Liver (tissue), 9 donors: ENCODE data around the gene EARS2. TPM values are rescaled to one million over a fixed set of nuclear protein-coding genes. Genes with fewer than 3 reads are reported as not detected.

Source experiments
- DNase-seq: peaks from one replicate; pipeline ENCODE4 v3.0.0-alpha.2; 2017; ENCODE audit warnings: low spot score
- H3K27ac ChIP-seq, 2 donors: one replicate each; pipeline ENCODE4 v1.7.0; 2013; ENCODE audit warnings: inconsistent platforms in 2 of 2, low read length in 2 of 2, control low read depth in 1 of 2, low read depth in 1 of 2, mild to moderate bottlenecking in 1 of 2
- H3K27me3 ChIP-seq, 4 donors: one replicate each; pipeline versions ENCODE4 v1.6.1 to v1.7.0; 2013; ENCODE audit warnings: low read length in 3 of 4, inconsistent platforms in 1 of 4, mild to moderate bottlenecking in 1 of 4, moderate library complexity in 1 of 4; ENCODE audit not compliant: control insufficient read depth in 4 of 4, insufficient read depth in 4 of 4
- H3K36me3 ChIP-seq, 4 donors: one replicate each; pipeline versions ENCODE4 v1.6.1 to v1.7.0; 2013; ENCODE audit warnings: low read length in 3 of 4, mild to moderate bottlenecking in 3 of 4, low read depth in 1 of 4, moderate library complexity in 1 of 4; ENCODE audit not compliant: control insufficient read depth in 4 of 4, insufficient read depth in 3 of 4
- H3K4me1 ChIP-seq, 4 donors: one replicate each; pipeline versions ENCODE4 v1.6.1 to v1.7.0; 2013; ENCODE audit warnings: low read length in 3 of 4, mild to moderate bottlenecking in 3 of 4, moderate library complexity in 1 of 4; ENCODE audit not compliant: control insufficient read depth in 4 of 4, insufficient read depth in 4 of 4
- H3K4me3 ChIP-seq, 3 donors: one replicate each; pipeline versions ENCODE4 v1.6.1 to v1.7.0; 2013; ENCODE audit warnings: low read length in 3 of 3, control low read depth in 1 of 3, low read depth in 1 of 3, mild to moderate bottlenecking in 1 of 3
- H3K9ac ChIP-seq, 2 donors: one replicate each; pipeline ENCODE4 v1.7.0; 2013; ENCODE audit warnings: low read length in 2 of 2, mild to moderate bottlenecking in 2 of 2, moderate library complexity in 2 of 2, control low read depth in 1 of 2, low read depth in 1 of 2
- H3K9me3 ChIP-seq, 4 donors: one replicate each; pipeline versions ENCODE4 v1.6.1 to v1.7.0; 2013; ENCODE audit warnings: low read length in 3 of 4; ENCODE audit not compliant: control insufficient read depth in 4 of 4
- FOXA1 ChIP-seq: IDR thresholded peaks from 2 replicates; pipeline ENCODE4 v1.6.1; 2016; ENCODE audit warnings: antibody characterized with exemption
- FOXA2 ChIP-seq: IDR thresholded peaks from 2 replicates; pipeline ENCODE4 v1.6.1; 2016; ENCODE audit warnings: antibody characterized with exemption
- GABPA ChIP-seq, 2 donors: IDR thresholded peaks in 1 of 2; conservative IDR thresholded peaks in 1 of 2; 2 replicates each; pipeline ENCODE4 v1.6.1; 2016; ENCODE audit warnings: antibody characterized with exemption in 2 of 2, mild to moderate bottlenecking in 1 of 2, moderate library complexity in 1 of 2
- HNF4G ChIP-seq: IDR thresholded peaks from 2 replicates; pipeline ENCODE4 v1.6.1; 2016; ENCODE audit warnings: antibody characterized with exemption
- JUND ChIP-seq, 2 donors: IDR thresholded peaks; 2 replicates each; pipeline ENCODE4 v1.6.1; 2016; ENCODE audit warnings: antibody characterized with exemption in 2 of 2
- NR2F2 ChIP-seq: IDR thresholded peaks from 2 replicates; pipeline ENCODE4 v1.6.1; 2016; ENCODE audit warnings: antibody characterized with exemption
- RXRA ChIP-seq, 2 donors: IDR thresholded peaks; 2 replicates each; pipeline ENCODE4 v1.6.1; 2017 to 2018; ENCODE audit warnings: antibody characterized with exemption in 2 of 2, mild to moderate bottlenecking in 1 of 2
- SP1 ChIP-seq: IDR thresholded peaks from 2 replicates; pipeline ENCODE4 v1.6.1; 2018; ENCODE audit warnings: antibody characterized with exemption, mild to moderate bottlenecking
- YY1 ChIP-seq: IDR thresholded peaks from 2 replicates; pipeline ENCODE4 v1.6.1; 2016; ENCODE audit warnings: antibody characterized with exemption, mild to moderate bottlenecking
- WGBS: extraction: QIAGEN DNeasy Blood & Tissue Kit; methylation state at CpG from one replicate; pipeline ENCODE4 v1.1.7; 2013; 5-methylcytosine and 5-hydroxymethylcytosine counted together
- polyA plus RNA-seq, 2 donors: library from polyadenylated mRNA; stranded (reverse) in 1 of 2; unstranded in 1 of 2; fragments of 200-250 nt in 1 of 2; fragments of >200 nt in 1 of 2; fragmentation: Nextera tagmentation in 1 of 2; extraction: Ambion mirVana in 1 of 2; gene quantifications; one replicate each; pipeline versions ENCODE4 v1.2.1 to v1.2.3, GENCODE V29; 2013 to 2015
- total RNA-seq, 2 donors: library from RNA; depleted of rRNA; stranded (reverse); fragments of >200 nt; gene quantifications; one replicate each; pipeline ENCODE4 v1.2.3, GENCODE V29; 2014
- TF ChIP-seq, protein P1 (sequence below): IDR thresholded peaks from 2 replicates; pipeline ENCODE4 v1.6.1; 2016; ENCODE audit warnings: antibody characterized with exemption
- TF ChIP-seq, protein P2 (sequence below): fragments of 150-350 bp; IDR thresholded peaks from 2 replicates; pipeline ENCODE4 v1.5.1; 2017; ENCODE audit warnings: improper control_type of control experiment, low read depth, low read length; ENCODE audit not compliant: missing input control
- TF ChIP-seq, protein P3 (sequence below): IDR thresholded peaks from 2 replicates; pipeline ENCODE4 v1.6.1; 2016; ENCODE audit warnings: antibody characterized with exemption
- TF ChIP-seq, protein P4 (sequence below): IDR thresholded peaks from 2 replicates; pipeline ENCODE4 v1.6.1; 2016; ENCODE audit warnings: antibody characterized with exemption, mild to moderate bottlenecking
- donor health status: healthy.
- donor health status: healthy.
- donor health status: healthy.
- donor health status: healthy.
- donor health status: healthy.

The EARS2 gene
- total and polyA plus RNA-seq, 4 donors: 11.6 to 31.0 (median 19.6) TPM

DNA sequence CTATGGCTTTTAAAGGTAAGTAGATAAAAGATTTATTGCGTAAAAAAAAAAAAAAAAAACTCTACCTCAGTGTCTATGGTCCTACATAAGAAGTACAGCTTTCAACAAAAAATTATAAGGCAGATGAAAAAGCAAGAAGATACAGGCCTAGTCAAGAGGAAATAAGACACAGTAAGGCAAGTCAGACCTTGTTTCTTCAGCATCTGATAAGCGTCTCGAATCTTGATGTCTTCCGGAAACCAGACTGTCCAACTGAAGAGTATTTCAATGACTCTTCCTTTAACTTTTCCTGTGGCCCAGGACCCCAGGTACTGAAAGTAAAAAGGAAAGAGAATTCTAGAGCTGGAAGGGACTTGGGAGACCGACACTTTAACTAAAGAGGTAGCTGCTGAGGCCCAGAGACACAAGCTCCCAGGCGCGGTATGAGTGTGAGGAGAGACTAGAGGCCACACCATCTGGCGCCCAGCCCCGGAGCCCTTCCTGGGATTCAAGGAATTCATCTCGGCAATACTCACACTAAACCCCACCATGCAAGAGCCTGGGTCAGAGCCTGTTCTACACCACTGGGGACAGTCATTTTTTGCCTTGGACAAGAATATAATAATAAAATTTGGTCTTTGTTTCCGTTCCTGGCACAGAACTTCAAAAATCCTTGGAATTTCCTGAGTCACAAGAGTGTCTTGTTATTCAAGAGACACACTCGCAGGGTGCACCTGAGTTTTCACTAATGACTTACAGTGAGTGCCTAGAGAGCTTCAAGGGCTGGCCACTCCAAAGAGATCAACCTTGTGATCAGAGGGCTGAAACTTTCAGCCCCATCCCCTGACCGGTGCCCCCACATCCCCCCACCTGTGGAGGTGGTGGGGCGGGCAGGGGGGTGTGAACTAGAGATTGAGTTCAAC lies 65.4 kb downstream of the EARS2 start (continued):
- TF ChIP-seq FOXA2 (no peak), NR2F2 (no peak)
- TF ChIP-seq, protein P1, sequence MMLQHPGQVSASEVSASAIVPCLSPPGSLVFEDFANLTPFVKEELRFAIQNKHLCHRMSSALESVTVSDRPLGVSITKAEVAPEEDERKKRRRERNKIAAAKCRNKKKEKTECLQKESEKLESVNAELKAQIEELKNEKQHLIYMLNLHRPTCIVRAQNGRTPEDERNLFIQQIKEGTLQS: no peak

DNA sequence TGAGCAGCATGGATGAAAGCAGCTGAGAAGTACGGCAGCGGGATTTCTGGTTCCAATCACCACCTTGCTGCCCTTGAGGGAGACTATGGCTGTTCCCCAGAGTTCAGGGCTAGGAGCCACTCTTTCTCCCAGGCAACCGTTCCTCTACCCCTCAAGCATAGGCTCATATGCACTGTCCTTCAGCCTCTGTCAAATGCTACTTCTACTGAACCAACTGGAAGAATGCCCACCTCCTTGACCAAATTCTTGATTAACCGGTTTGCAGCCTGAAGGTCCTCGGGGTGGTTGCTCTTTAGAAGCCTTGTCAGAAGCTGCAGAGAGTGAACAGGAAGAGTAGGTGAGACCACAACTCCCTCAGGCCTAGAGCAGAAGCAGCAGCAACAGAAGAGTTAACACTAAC lies 70.7 kb downstream of the EARS2 start:
- TF ChIP-seq HNF4G (no peak), GABPA (IDR thresholded peaks at IDR 0.05 in 1 of 2, conservative IDR thresholded peaks at IDR 0.05 in 1 of 2) (no peak), RXRA (IDR thresholded peaks at IDR 0.05) (no peak), FOXA1 (no peak), YY1 (no peak)
- TF ChIP-seq, protein P1: no peak
- Histone ChIP-seq H3K4me1 (no peaks in the 10 kb centered on the region), H3K9ac (no peak overlapping the region), H3K9me3 (no peaks in the 10 kb centered on the region), H3K36me3 (peaks cover 15 to 84% (median 62%) of the 10 kb centered on the region in 4 donors), H3K27me3 (no peaks in the 10 kb centered on the region), H3K4me3 (no peak overlapping the region), H3K27ac (no peak overlapping the region)
- no peak for DNase-seq
- WGBS: 97% methylated on average over 5 of the region's 5 CpGs

DNA sequence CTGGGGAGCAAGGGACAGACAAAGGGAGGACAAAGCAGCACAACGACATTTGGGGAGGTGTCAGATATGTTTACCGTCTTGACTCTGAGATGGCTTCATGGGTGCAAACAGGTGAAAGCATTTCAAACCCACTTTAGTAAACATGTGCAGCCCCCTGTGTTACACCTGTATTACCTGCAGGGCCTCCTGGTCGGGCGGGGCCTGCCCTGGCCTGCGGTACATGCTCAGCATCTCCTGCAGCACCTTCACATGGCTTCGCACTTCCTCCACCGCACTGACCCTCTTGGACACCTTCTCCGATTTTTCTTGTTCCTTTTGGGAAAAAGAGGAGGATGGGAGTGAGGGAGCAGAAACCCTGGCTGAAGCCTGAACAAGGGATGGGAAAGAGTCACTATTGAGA lies 71.3 kb downstream of the EARS2 start:
- H3K27ac ChIP-seq: no peak overlapping the region
- H3K9ac ChIP-seq: no peak overlapping the region
- H3K27me3 ChIP-seq: no peaks in the 10 kb centered on the region
- H3K36me3 ChIP-seq: peaks cover 16 to 87% (median 65%) of the 10 kb centered on the region in 4 donors
- no peak overlapping the region for H3K4me3 ChIP-seq
- DNase-seq: no peak
- no peaks in the 10 kb centered on the region for H3K9me3 ChIP-seq
- WGBS: 97% methylated on average over 8 of the region's 8 CpGs
- no peaks in the 10 kb centered on the region for H3K4me1 ChIP-seq
- TF ChIP-seq, protein P2, sequence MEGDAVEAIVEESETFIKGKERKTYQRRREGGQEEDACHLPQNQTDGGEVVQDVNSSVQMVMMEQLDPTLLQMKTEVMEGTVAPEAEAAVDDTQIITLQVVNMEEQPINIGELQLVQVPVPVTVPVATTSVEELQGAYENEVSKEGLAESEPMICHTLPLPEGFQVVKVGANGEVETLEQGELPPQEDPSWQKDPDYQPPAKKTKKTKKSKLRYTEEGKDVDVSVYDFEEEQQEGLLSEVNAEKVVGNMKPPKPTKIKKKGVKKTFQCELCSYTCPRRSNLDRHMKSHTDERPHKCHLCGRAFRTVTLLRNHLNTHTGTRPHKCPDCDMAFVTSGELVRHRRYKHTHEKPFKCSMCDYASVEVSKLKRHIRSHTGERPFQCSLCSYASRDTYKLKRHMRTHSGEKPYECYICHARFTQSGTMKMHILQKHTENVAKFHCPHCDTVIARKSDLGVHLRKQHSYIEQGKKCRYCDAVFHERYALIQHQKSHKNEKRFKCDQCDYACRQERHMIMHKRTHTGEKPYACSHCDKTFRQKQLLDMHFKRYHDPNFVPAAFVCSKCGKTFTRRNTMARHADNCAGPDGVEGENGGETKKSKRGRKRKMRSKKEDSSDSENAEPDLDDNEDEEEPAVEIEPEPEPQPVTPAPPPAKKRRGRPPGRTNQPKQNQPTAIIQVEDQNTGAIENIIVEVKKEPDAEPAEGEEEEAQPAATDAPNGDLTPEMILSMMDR: no peak
- TF ChIP-seq FOXA2 (no peak), YY1 (no peak), RXRA (IDR thresholded peaks at IDR 0.05) (no peak), JUND (IDR thresholded peaks at IDR 0.05) (no peak)
- TF ChIP-seq, protein P1: no peak

DNA sequence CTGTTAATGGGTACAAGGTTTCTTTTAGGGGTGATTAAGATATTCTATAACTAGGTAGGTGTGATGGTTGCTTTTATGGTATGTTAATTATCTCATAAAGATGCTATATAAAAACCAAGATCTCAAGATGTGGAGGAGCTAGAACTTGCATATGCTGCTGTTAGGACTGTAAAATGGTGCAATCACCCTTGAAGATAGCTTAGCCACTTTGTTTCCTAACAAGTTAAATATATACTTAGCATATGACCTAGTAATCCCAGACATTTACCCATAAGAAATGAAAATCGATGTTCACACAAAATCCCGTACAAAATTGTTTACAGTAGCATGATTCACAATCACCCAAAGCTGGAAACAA lies 71.9 kb downstream of the EARS2 start:
- TF ChIP-seq JUND (IDR thresholded peaks at IDR 0.05) (no peak), SP1 (no peak)
- TF ChIP-seq, protein P1: no peak
- TF ChIP-seq, protein P3, sequence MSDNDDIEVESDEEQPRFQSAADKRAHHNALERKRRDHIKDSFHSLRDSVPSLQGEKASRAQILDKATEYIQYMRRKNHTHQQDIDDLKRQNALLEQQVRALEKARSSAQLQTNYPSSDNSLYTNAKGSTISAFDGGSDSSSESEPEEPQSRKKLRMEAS: no peak
- TF ChIP-seq, protein P4, sequence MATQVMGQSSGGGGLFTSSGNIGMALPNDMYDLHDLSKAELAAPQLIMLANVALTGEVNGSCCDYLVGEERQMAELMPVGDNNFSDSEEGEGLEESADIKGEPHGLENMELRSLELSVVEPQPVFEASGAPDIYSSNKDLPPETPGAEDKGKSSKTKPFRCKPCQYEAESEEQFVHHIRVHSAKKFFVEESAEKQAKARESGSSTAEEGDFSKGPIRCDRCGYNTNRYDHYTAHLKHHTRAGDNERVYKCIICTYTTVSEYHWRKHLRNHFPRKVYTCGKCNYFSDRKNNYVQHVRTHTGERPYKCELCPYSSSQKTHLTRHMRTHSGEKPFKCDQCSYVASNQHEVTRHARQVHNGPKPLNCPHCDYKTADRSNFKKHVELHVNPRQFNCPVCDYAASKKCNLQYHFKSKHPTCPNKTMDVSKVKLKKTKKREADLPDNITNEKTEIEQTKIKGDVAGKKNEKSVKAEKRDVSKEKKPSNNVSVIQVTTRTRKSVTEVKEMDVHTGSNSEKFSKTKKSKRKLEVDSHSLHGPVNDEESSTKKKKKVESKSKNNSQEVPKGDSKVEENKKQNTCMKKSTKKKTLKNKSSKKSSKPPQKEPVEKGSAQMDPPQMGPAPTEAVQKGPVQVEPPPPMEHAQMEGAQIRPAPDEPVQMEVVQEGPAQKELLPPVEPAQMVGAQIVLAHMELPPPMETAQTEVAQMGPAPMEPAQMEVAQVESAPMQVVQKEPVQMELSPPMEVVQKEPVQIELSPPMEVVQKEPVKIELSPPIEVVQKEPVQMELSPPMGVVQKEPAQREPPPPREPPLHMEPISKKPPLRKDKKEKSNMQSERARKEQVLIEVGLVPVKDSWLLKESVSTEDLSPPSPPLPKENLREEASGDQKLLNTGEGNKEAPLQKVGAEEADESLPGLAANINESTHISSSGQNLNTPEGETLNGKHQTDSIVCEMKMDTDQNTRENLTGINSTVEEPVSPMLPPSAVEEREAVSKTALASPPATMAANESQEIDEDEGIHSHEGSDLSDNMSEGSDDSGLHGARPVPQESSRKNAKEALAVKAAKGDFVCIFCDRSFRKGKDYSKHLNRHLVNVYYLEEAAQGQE: no peak
- H3K36me3 ChIP-seq: peaks cover 19 to 90% (median 70%) of the 10 kb centered on the region in 4 donors
- H3K9ac ChIP-seq: no peak overlapping the region
- WGBS: 86% methylated on average over 2 of the region's 2 CpGs
- H3K4me1 ChIP-seq: no peaks in the 10 kb centered on the region
- H3K27ac ChIP-seq: no peak overlapping the region
- DNase-seq: no peak
- no peaks in the 10 kb centered on the region for H3K27me3 ChIP-seq
- no peak overlapping the region for H3K4me3 ChIP-seq
- no peaks in the 10 kb centered on the region for H3K9me3 ChIP-seq
